SK-N-SH (cell line): ENCODE results near the gene LCORL. TPM values are rescaled to one million over a fixed set of nuclear protein-coding genes. Genes with fewer than 3 reads are reported as not detected.

Experiments
- CTCF ChIA-PET: fragments of 300-600, 350-600 bp; formaldehyde crosslinking; extraction: SDS; loops from one replicate; lab custom pipeline; 2021; lab: Yijun Ruan, JAX
- POLR2A ChIA-PET: fragments of 350-600 bp; sonication (Branson Sonifier 250); formaldehyde crosslinking; extraction: SDS; loops from one replicate; lab custom pipeline; 2020; ENCODE audit warnings: antibody characterized with exemption, inconsistent platforms; lab: Yijun Ruan, JAX
- DNase-seq: peaks from one replicate; pipeline ENCODE4 v3.0.0; 2012
- H2AFZ ChIP-seq: fragments of 200-600 bp; sonication (generic); 2 replicates; pipeline ENCODE4 v1.8.1; 2016; ENCODE audit warnings: antibody characterized with exemption, mild to moderate bottlenecking, low read depth
- H3F3A ChIP-seq: fragments of 200-600 bp; sonication (generic); replicated peaks from 2 replicates; pipeline ENCODE3; 2016; ENCODE audit warnings: antibody characterized with exemption, mild to moderate bottlenecking; ENCODE audit not compliant: insufficient read depth
- H3K27ac ChIP-seq, 2 experiments: fragments of 200-500 bp in 1 of 2; fragments of 200-600 bp in 1 of 2; sonication (Bioruptor generic) in 1 of 2; sonication (generic), shearing (Covaris generic) in 1 of 2; 2 replicates each; pipeline versions ENCODE4 v1.5.1 to v1.6.1; 2014 to 2016; ENCODE audit warnings: low read depth in 2 of 2, inconsistent platforms in 1 of 2, low read length in 1 of 2, mild to moderate bottlenecking in 1 of 2, mixed read lengths in 1 of 2
- H3K27me3 ChIP-seq: fragments of 200-600 bp; sonication (generic), shearing (Covaris generic); 2 replicates; pipeline ENCODE4 v1.6.1; 2016; ENCODE audit warnings: mixed run types; ENCODE audit not compliant: insufficient read depth
- H3K36me3 ChIP-seq, 2 experiments: fragments of 200-500 bp in 1 of 2; fragments of 200-600 bp in 1 of 2; sonication (Bioruptor generic) in 1 of 2; sonication (generic) in 1 of 2; replicated peaks in 1 of 2; 2 replicates each; pipeline versions ENCODE3 to v1.5.1; 2014 to 2016; ENCODE audit warnings: low read length in 1 of 2, mild to moderate bottlenecking in 1 of 2; ENCODE audit not compliant: insufficient read depth in 2 of 2, control insufficient read depth in 1 of 2
- H3K4me1 ChIP-seq, 2 experiments: fragments of 200-500 bp in 1 of 2; fragments of 200-600 bp in 1 of 2; sonication (Bioruptor generic) in 1 of 2; sonication (generic), shearing (Covaris generic) in 1 of 2; 2 replicates each; pipeline versions ENCODE4 v1.5.1 to v1.6.1; 2014 to 2016; ENCODE audit warnings: low read depth in 1 of 2, low read length in 1 of 2, mixed run types in 1 of 2; ENCODE audit not compliant: insufficient read depth in 2 of 2, control insufficient read depth in 1 of 2
- H3K4me2 ChIP-seq: fragments of 200-600 bp; sonication (generic), shearing (Covaris generic); 2 replicates; pipeline ENCODE4 v1.6.1; 2017; ENCODE audit warnings: mixed run types
- H3K4me3 ChIP-seq, 2 experiments: fragments of 200-500 bp in 1 of 2; fragments of 200-600 bp in 1 of 2; sonication (Bioruptor generic) in 1 of 2; sonication (generic), shearing (Covaris generic) in 1 of 2; 2 replicates each; pipeline versions ENCODE4 v1.5.1 to v1.8.1; 2014 to 2016; ENCODE audit warnings: low read depth in 2 of 2, inconsistent platforms in 1 of 2, low read length in 1 of 2, mild to moderate bottlenecking in 1 of 2, mixed read lengths in 1 of 2, moderate library complexity in 1 of 2
- H3K79me2 ChIP-seq: fragments of 200-600 bp; sonication (generic); 2 replicates; pipeline ENCODE4 v1.8.1; 2017; ENCODE audit warnings: mild to moderate bottlenecking; ENCODE audit not compliant: insufficient read depth
- H3K9ac ChIP-seq: fragments of 200-600 bp; sonication (generic); 2 replicates; pipeline ENCODE4 v1.6.1; 2017; ENCODE audit warnings: mixed run types
- H3K9me2 ChIP-seq: fragments of 200-600 bp; sonication (generic); 2 replicates; pipeline ENCODE4 v1.6.1; 2017; ENCODE audit warnings: mixed run types
- H3K9me3 ChIP-seq: fragments of 200-600 bp; sonication (generic); 2 replicates; pipeline ENCODE4 v1.6.1; 2017; ENCODE audit warnings: mixed run types, mild to moderate bottlenecking, moderate library complexity
- H4K20me1 ChIP-seq: fragments of 200-600 bp; sonication (generic); 2 replicates; pipeline ENCODE4 v1.6.1; 2017; ENCODE audit warnings: mild to moderate bottlenecking, mixed run types; ENCODE audit not compliant: insufficient read depth
- CHD2 ChIP-seq: fragments of 150-350 bp; IDR thresholded peaks from 2 replicates; pipeline ENCODE4 v1.6.1; 2018; ENCODE audit warnings: low read length; ENCODE audit not compliant: partially characterized antibody
- CTCF ChIP-seq: fragments of 200-600 bp; sonication (generic); IDR thresholded peaks from 2 replicates; pipeline ENCODE4 v1.6.1; 2017; ENCODE audit warnings: antibody characterized with exemption, mild to moderate bottlenecking, moderate library complexity
- EZH2phosphoT487 ChIP-seq: fragments of 200-600 bp; sonication (generic); IDR thresholded peaks from 2 replicates; pipeline ENCODE4 v1.6.1; 2017; ENCODE audit warnings: low read depth, mixed run types, mild to moderate bottlenecking, antibody characterized with exemption, moderate library complexity, borderline replicate concordance
- FOXJ3 ChIP-seq: sonication (generic); formaldehyde crosslinking; IDR thresholded peaks from 2 replicates; pipeline ENCODE4 v1.5.1; 2020; ENCODE audit warnings: mild to moderate bottlenecking, missing genetic modification reagents
- GATA2 ChIP-seq: sonication (generic); formaldehyde crosslinking; IDR thresholded peaks from 2 replicates; pipeline ENCODE4 v1.5.0; 2020; ENCODE audit warnings: mild to moderate bottlenecking, missing genetic modification reagents
- IRF3 ChIP-seq: fragments of 150-350 bp; IDR thresholded peaks from 2 replicates; pipeline ENCODE4 v1.6.1; 2016; ENCODE audit warnings: mild to moderate bottlenecking, low read depth, low read length
- JUND ChIP-seq: IDR thresholded peaks from 2 replicates; pipeline ENCODE4 v1.4.0; 2012
- MAX ChIP-seq: IDR thresholded peaks from 2 replicates; pipeline ENCODE4 v1.4.0; 2012; ENCODE audit warnings: low read depth
- MEF2A ChIP-seq: IDR thresholded peaks from 2 replicates; pipeline ENCODE4 v1.4.0; 2012; ENCODE audit warnings: low read depth, borderline replicate concordance
- MXI1 ChIP-seq: IDR thresholded peaks from 2 replicates; pipeline ENCODE4 v1.6.1; 2012; ENCODE audit warnings: mild to moderate bottlenecking, low read depth, low read length, improper control_type of control experiment
- NFIC ChIP-seq: IDR thresholded peaks from 2 replicates; pipeline ENCODE4 v1.4.0; 2012; ENCODE audit warnings: borderline replicate concordance
- NRF1 ChIP-seq: IDR thresholded peaks from 2 replicates; pipeline ENCODE4 v1.6.1; 2012; ENCODE audit warnings: low read depth, mild to moderate bottlenecking, low read length
- PBX3 ChIP-seq: IDR thresholded peaks from 2 replicates; pipeline ENCODE4; 2012
- POLR2AphosphoS5 ChIP-seq: IDR thresholded peaks from 2 replicates; pipeline ENCODE4 v1.6.1; 2012; ENCODE audit warnings: low read depth, low read length
- RCOR1 ChIP-seq: fragments of 150-350 bp; IDR thresholded peaks from 2 replicates; pipeline ENCODE4 v1.6.1; 2017; ENCODE audit warnings: antibody characterized with exemption, low read length
- RFX5 ChIP-seq: IDR thresholded peaks from 2 replicates; pipeline ENCODE4 v1.6.1; 2012; ENCODE audit warnings: mild to moderate bottlenecking, improper control_type of control experiment, low read length
- RXRA ChIP-seq: IDR thresholded peaks from 2 replicates; pipeline ENCODE4 v1.4.0; 2012; ENCODE audit warnings: low read depth, mild to moderate bottlenecking, borderline replicate concordance
- TCF12 ChIP-seq: IDR thresholded peaks from 2 replicates; pipeline ENCODE4 v1.4.0; 2012
- TEAD4 ChIP-seq: IDR thresholded peaks from 2 replicates; pipeline ENCODE4 v1.4.0; 2012; ENCODE audit warnings: mild to moderate bottlenecking, borderline replicate concordance; ENCODE audit not compliant: insufficient read depth
- YY1 ChIP-seq: IDR thresholded peaks from 2 replicates; pipeline ENCODE4 v1.4.0; 2012; ENCODE audit warnings: low read depth, mild to moderate bottlenecking
- polyA plus RNA-seq, 3 experiments: library from polyadenylated mRNA; depleted of rRNA; stranded (reverse); fragments of >200 nt; gene quantifications; 2 replicates each; pipeline ENCODE4 v1.2.3, GENCODE V29; 2012

The LCORL gene
- polyA plus RNA-seq, 1 of the 3 experiments (the other 2 are of a cell fraction): 1.9 TPM

GRCh38 chr4:17961249-17961648, 60.3 kb downstream of the LCORL start:
- POLR2A ChIA-PET: no interaction called here
- CTCF ChIA-PET: no interaction called here

More at GRCh38 chr4:17961249-17961648, 60.3 kb downstream of the LCORL start:
- Histone ChIP-seq H3K27ac (no peak overlapping the region), H3K9me3 (no peaks in the 10 kb centered on the region), H3K4me1 (no peaks in the 10 kb centered on the region; a peak in 2 of 4 replicates), H2AFZ (no peak overlapping the region), H3K9ac (no peak overlapping the region), H3K79me2 (peaks cover 38% of the 10 kb centered on the region; the same call in 1 of the 2 replicates), H3K4me3 (no peak overlapping the region), H3F3A (peaks cover 7% of the 10 kb centered on the region), H4K20me1 (no peaks in the 10 kb centered on the region), H3K27me3 (no peaks in the 10 kb centered on the region), H3K9me2 (no peaks in the 10 kb centered on the region)
- no peak for DNase-seq
- TF ChIP-seq PBX3 (no peak), NFIC (no peak), RFX5 (no peak), JUND (no peak), CTCF (no peak), NRF1 (no peak), POLR2AphosphoS5 (no peak), MXI1 (no peak), IRF3 (no peak), YY1 (no peak), GATA2 (CRISPR knock-in tag) (no peak), MEF2A (no peak), RCOR1 (no peak), FOXJ3 (CRISPR knock-in tag) (no peak), CHD2 (no peak), TCF12 (no peak), RXRA (no peak), TEAD4 (no peak), EZH2phosphoT487 (no peak), MAX (no peak)
- TF ChIP-seq, all 33 proteins: peak for 0
- H3K36me3 ChIP-seq: peaks cover 29% of the 10 kb centered on the region in 2 experiments
- no peak overlapping the region for H3K4me2 ChIP-seq
